PFSK-1 (cell line): ENCODE data around the gene MIR17HG.
A peak's percentile ranks its signal among the peaks of the same experiment; 100 is the strongest.

ENCODE experiments used
- FOXP2 ChIP-seq: optimal IDR thresholded peaks from 2 replicates; pipeline ENCODE3; 2011; ENCODE audit warnings: borderline replicate concordance, control low read depth, inconsistent platforms; ENCODE audit not compliant: insufficient read depth; ENCODE audit errors: extremely low read length, extremely low read depth
- POLR2AphosphoS5 ChIP-seq: IDR thresholded peaks from 2 replicates; pipeline ENCODE4 v1.6.1; 2012; ENCODE audit warnings: low read depth, mild to moderate bottlenecking, control low read depth, low read length, moderate library complexity
- SIN3A ChIP-seq: IDR thresholded peaks from 2 replicates; pipeline ENCODE4 v1.6.1; 2012; ENCODE audit warnings: mild to moderate bottlenecking, low read length, moderate library complexity, borderline replicate concordance; ENCODE audit not compliant: insufficient read depth
- TAF1 ChIP-seq: IDR thresholded peaks from 2 replicates; pipeline ENCODE4 v1.6.1; 2012; ENCODE audit warnings: low read length, control low read depth, borderline replicate concordance; ENCODE audit not compliant: insufficient read depth
- TF ChIP-seq, protein P1 (sequence below), 2 experiments: IDR thresholded peaks; 2 replicates each; pipeline versions ENCODE4 v1.6.1 to v1.8.0; 2011 to 2012; ENCODE audit warnings: low read depth in 2 of 2, low read length in 2 of 2, control low read depth in 1 of 2, inconsistent platforms in 1 of 2, mild to moderate bottlenecking in 1 of 2, moderate library complexity in 1 of 2; ENCODE audit not compliant: insufficient read depth in 1 of 2

MIR17HG gene

DNA sequence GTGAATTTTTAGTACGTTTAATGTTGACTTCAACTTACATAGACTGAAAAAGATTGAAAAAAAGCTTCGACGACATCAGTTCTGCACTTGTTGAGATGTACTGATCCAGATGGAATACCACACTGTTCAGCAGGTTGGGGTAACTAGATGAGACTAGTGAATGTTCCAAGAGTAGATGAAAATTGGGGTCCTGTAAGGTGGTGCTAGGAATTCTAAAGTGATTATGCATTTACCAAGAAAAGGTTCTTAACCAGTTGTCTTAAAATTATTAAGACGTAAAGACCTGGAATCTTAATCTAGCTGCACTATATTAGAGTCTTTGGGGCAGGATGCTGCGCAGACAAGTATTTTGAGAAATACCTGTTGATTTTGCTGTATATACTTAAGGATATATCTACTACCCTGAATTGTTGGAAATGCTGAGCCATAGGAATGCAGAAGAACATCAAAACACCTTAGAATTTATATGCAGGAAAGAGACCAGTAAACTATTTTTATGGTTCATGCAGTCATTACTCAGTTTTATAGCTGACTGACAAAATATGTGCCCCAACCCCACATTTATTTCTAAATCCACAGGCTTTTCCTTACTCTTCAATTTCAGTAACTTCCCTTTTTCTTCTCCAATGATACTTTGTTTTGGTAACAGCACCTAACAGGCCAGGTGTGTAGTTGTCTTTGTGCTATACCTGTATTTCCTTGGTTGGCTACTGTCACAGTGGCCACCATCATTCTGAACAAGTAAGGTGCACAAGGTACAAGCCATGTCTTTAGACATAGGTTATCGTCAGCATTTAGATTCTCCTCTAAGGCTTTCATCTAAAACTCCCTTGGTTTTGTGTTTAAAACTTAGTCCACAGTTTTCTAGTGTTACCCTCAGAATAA is 8.6 kb downstream of the MIR17HG start:
- TF ChIP-seq POLR2AphosphoS5, result peak; percentile 59; the same call in 1 of the 2 replicates
- no peak for TF ChIP-seq TAF1

DNA sequence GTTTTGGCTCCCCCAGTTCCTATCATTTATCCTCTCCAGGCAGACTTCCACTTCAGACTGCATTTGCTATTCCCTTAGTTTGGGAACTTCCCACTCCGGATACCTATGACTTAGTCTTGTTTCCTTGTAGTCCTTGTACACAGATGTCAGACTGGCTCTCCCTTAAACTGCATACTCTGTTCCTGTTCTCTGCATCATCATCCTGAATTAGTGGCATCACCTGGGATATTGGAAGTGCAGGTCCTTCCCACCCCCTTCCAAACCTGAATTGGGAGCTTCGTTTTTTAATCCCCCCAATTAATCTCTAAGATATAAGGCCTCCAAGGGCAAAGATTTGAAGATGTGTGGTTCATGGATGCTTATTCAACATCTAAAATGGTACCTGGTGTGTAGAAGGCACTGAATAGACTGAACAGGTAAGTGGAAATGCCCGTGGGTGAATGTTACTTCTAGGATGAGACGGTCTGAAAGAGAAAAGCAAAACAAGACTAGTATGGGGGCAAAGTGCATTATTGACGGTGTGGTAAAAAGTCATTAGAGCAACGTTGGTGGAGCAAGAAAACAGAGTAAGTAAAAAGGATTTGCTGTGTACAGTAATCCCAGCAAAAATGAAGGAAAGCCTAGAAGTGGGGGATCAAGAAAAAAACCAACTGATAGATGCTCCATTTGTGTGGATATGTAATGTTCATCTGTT is 9.6 kb downstream of the MIR17HG start:
- no peak for TF ChIP-seq FOXP2
- no peak; the same call in 1 of the 2 replicates for TF ChIP-seq POLR2AphosphoS5
- TF ChIP-seq SIN3A, result no peak
- TF ChIP-seq TAF1, result no peak
- TF ChIP-seq, protein P1, sequence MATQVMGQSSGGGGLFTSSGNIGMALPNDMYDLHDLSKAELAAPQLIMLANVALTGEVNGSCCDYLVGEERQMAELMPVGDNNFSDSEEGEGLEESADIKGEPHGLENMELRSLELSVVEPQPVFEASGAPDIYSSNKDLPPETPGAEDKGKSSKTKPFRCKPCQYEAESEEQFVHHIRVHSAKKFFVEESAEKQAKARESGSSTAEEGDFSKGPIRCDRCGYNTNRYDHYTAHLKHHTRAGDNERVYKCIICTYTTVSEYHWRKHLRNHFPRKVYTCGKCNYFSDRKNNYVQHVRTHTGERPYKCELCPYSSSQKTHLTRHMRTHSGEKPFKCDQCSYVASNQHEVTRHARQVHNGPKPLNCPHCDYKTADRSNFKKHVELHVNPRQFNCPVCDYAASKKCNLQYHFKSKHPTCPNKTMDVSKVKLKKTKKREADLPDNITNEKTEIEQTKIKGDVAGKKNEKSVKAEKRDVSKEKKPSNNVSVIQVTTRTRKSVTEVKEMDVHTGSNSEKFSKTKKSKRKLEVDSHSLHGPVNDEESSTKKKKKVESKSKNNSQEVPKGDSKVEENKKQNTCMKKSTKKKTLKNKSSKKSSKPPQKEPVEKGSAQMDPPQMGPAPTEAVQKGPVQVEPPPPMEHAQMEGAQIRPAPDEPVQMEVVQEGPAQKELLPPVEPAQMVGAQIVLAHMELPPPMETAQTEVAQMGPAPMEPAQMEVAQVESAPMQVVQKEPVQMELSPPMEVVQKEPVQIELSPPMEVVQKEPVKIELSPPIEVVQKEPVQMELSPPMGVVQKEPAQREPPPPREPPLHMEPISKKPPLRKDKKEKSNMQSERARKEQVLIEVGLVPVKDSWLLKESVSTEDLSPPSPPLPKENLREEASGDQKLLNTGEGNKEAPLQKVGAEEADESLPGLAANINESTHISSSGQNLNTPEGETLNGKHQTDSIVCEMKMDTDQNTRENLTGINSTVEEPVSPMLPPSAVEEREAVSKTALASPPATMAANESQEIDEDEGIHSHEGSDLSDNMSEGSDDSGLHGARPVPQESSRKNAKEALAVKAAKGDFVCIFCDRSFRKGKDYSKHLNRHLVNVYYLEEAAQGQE (IDR thresholded peaks at IDR 0.05; ENCODE audit: insufficient read depth in 1 of 2, low read depth in 2 of 2, low read length in 2 of 2), result no peak

DNA sequence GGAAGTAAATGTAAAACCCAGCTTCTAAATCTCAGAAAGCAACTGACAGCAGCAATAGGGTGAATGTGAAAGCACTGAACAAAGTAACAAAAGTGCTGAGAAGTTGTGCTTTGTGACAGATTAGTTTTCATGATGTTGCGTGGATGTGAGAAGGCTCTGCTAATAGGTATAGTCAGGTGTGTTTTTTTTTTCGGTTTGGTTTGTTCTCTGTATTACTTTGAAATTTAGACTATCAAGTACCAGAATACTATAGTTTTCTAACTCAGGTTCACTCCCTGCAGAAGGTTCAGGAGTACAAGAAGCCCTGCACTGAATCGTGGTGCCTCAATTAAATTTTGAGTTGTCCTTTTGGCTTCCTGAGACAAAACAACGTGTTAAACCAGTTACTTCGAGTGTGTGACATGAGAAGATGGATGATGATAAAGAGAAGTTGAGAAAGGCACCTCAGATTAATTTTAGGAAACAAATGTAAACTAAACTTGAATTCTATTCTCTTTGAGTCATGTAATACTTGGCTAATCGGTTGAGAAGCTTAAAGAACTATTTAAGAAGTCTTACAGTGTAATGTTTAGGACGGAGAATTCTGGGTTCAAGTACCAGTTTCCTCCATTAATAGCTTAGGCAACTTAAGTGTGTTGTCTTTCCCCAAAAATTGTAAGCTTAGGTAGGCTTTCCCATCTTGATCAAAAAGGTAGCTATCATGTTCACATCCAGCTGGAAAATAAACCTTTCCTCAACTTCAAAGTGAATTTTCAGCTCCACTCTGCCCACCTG is 10.3 kb downstream of the MIR17HG start:
- TF ChIP-seq SIN3A, result no peak
- no peak for TF ChIP-seq TAF1
- TF ChIP-seq, protein P1 (IDR thresholded peaks at IDR 0.05; ENCODE audit: insufficient read depth in 1 of 2, low read depth in 2 of 2, low read length in 2 of 2), result no peak
- no peak for TF ChIP-seq FOXP2
- no peak; the same call in none of the 2 replicates for TF ChIP-seq POLR2AphosphoS5

DNA sequence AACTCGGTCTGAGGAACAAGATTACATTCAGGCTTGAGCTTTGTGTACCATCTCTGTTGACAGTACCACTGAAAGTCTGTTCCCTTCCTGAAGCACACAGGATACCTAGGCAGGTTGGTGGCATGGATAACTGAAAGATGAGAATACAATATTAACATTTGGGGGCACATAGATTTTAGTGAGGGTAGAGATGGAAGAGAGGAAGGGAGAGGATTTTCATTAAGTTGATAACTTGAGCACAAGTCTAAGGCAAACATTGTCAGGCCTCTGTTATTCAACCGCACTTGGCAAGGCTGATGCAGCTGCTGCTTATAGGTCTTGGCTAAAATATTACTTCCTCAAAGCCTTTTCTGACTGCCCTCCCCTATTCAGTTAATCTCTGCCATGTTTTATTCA is 10.9 kb downstream of the MIR17HG start:
- TF ChIP-seq POLR2AphosphoS5 (peak; percentile 60; the same call in 1 of the 2 replicates), FOXP2 (no peak)

DNA sequence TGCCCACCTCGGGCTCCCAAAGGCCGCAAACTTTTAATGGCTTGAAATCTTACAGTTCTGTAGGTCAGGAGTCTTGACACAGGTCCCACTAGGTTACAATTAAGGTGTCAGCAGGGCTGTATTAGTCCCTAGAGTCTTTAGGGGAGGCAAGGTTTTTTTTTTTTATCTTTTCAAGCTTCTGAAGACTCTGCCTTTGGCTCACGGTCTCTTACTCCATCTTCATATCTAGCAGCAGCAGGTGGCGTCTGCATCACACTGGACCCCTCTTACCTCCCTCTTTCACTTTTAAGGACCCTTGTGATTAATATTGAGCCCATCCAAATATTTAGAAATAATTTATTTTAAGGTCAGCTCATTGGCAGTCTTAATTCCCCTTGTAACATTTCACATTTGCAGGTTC is 11.6 kb downstream of the MIR17HG start:
- TF ChIP-seq FOXP2, result no peak
- no peak for TF ChIP-seq TAF1
- TF ChIP-seq SIN3A, result no peak
- TF ChIP-seq, protein P1 (IDR thresholded peaks at IDR 0.05; ENCODE audit: insufficient read depth in 1 of 2, low read depth in 2 of 2, low read length in 2 of 2), result no peak
- no peak for TF ChIP-seq POLR2AphosphoS5
